Ishikawa (cell line): ENCODE results near the gene TFAP2A.

Source experiments
- TAF1 ChIP-seq: IDR thresholded peaks from 2 replicates; pipeline ENCODE4 v1.6.1; 2012; ENCODE audit warnings: low read depth, mild to moderate bottlenecking
- TF ChIP-seq, protein P1 (sequence below): IDR thresholded peaks from 2 replicates; pipeline ENCODE4 v1.6.1; 2012

DNA sequence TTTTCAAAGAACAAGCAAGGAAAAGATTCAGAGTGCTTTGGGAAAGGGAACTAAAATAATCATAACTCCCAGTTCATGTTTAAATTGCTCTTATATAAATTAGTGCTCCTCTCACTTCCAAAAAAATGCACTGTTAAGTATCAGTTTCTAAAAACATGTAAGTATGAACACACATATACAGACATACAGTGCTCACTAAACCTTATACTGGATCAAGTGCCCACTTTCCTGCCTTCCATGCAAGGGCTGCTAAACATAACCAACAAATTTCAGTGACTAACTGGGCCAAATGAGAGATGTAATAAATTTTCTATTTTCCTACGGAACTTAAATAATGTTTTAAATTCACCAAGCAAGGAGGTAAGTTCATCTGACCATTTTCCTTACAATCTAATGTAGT lies 6.4 kb downstream of the TFAP2A start:
- TF ChIP-seq TAF1 = no peak
- TF ChIP-seq, protein P1, sequence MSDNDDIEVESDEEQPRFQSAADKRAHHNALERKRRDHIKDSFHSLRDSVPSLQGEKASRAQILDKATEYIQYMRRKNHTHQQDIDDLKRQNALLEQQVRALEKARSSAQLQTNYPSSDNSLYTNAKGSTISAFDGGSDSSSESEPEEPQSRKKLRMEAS = no peak
